Measurements from ENCODE around the gene AK2.

Gene AK2

DNA sequence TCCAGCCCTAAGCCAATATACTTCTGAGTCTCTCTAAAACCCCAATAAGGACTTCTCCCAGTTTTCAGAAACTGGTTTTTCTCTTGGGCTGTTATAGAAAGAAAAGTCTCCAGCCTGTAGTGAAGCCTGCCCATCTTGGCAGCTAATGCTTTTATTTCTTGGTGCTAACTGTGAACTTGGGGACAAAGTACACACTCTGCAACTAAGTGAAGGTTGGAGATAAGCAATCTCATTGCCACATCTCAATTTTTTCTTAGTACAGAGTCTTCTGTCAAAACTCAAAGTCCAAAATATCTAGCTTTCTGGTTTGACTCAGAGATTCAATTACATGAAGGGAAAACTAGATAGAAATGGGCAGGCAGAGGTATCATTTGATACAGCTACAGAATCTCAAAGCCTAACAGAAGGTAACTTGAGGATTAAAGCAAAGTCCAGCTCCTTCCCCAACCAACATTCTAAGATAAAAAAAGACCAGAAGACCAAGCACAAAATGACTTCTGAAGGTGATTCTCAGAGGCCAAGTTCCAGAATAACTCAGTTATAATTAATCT is 14.0 kb downstream of the AK2 start:
- ChIA-PET POLR2A (no interaction called here), CTCF (no interaction called here)
- DNase-seq (ENCODE audit: extremely low spot score): no peak
- TF ChIP-seq SP1 (IDR thresholded peaks at IDR 0.05) (no peak), FOXK2 (IDR thresholded peaks at IDR 0.05) (no peak), L3MBTL2 (conservative IDR thresholded peaks at IDR 0.05) (no peak), TARDBP (IDR thresholded peaks at IDR 0.05) (no peak), NFRKB (IDR thresholded peaks at IDR 0.05) (no peak), SUZ12 (IDR thresholded peaks at IDR 0.05) (no peak), FOXA1 (IDR thresholded peaks at IDR 0.05) (no peak)
- TF ChIP-seq, protein P1, sequence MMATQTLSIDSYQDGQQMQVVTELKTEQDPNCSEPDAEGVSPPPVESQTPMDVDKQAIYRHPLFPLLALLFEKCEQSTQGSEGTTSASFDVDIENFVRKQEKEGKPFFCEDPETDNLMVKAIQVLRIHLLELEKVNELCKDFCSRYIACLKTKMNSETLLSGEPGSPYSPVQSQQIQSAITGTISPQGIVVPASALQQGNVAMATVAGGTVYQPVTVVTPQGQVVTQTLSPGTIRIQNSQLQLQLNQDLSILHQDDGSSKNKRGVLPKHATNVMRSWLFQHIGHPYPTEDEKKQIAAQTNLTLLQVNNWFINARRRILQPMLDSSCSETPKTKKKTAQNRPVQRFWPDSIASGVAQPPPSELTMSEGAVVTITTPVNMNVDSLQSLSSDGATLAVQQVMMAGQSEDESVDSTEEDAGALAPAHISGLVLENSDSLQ (IDR thresholded peaks at IDR 0.05): no peak

DNA sequence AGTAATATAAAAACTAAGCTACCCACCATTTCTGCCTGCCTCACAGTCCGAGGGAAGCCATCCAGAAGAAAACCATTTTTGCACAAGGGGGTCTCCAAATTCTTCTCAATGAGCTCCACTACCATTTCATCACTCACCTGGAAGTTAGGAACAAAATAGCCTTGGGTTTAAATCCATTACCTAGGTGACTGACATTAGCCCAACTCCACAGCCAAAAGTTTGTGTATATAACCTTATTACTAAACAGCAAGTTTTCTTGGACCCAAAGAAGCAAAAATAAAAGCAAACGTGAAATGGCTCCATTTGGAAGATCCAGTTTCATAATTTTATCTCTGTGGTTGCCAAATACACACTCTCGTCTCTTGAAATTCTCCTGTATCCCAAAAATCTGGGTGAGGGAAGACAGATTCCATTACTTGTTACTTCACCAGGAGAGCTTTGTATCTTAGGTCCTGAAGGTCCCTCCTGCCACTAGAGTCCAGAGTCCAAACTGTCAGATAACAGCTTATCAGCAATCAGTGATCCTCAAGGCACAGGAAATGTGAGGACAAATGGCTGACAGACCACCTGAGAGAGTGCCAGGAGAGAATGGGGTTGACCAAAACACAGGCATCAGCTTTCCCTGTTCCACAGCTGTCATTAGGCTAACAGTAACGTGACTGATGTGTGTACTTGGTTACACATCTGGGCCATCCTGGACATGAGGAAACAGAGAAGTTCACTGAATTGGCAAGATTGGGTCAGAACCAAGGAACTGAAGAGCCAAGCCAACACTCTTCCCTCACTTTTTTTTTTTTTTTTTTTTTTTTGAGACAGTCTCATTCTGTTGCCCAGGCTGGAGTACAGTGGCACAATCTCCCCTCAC is 14.9 kb downstream of the AK2 start:
- ChIA-PET POLR2A (no interaction called here), CTCF (interaction anchor here (0.6 kb wide), 1 partner anchor 49 kb away, joined by 3 read pairs; no protein-coding TSS in a partner anchor)
- DNase-seq (ENCODE audit: extremely low spot score): no peak
- TF ChIP-seq FOXK2 (IDR thresholded peaks at IDR 0.05): no peak
- no peak for TF ChIP-seq SP1 (IDR thresholded peaks at IDR 0.05)
- no peak for TF ChIP-seq L3MBTL2 (conservative IDR thresholded peaks at IDR 0.05)
- no peak for TF ChIP-seq NFRKB (IDR thresholded peaks at IDR 0.05)

DNA sequence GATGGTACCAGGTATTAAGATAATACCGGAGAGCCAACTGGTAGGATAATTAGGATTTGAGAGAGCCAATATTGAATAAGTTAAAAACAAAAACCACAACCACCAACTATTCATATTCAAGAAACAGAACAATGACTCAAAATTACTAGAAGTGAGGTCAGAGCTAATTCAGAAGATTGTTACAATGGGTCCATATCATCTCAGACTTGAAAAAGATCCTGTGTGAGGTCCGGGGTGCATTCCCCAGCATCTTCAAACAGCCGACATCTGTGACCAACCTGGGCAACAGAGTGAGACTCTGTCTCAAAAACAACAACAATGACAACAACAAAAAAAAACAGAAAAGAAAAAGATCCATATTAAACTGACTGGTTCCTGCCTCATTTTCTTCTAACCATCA is 18.6 kb downstream of the AK2 start:
- CTCF ChIA-PET: no interaction called here
- POLR2A ChIA-PET: no interaction called here
- TF ChIP-seq ARNT (IDR thresholded peaks at IDR 0.05) (no peak), BHLHE40 (IDR thresholded peaks at IDR 0.05; ENCODE audit: borderline replicate concordance) (no peak), NFRKB (IDR thresholded peaks at IDR 0.05) (no peak), SP1 (IDR thresholded peaks at IDR 0.05) (no peak), HDGF (IDR thresholded peaks at IDR 0.05; ENCODE audit: borderline replicate concordance) (no peak), FOXA1 (IDR thresholded peaks at IDR 0.05) (no peak), CTBP1 (IDR thresholded peaks at IDR 0.05; ENCODE audit: borderline replicate concordance) (no peak), LEF1 (IDR thresholded peaks at IDR 0.05; ENCODE audit: borderline replicate concordance) (no peak), SUZ12 (IDR thresholded peaks at IDR 0.05) (no peak), ZNF384 (IDR thresholded peaks at IDR 0.05) (no peak), ELF4 (IDR thresholded peaks at IDR 0.05) (no peak)
- TF ChIP-seq, protein P1 (IDR thresholded peaks at IDR 0.05): no peak
- DNase-seq (ENCODE audit: extremely low spot score): no peak

DNA sequence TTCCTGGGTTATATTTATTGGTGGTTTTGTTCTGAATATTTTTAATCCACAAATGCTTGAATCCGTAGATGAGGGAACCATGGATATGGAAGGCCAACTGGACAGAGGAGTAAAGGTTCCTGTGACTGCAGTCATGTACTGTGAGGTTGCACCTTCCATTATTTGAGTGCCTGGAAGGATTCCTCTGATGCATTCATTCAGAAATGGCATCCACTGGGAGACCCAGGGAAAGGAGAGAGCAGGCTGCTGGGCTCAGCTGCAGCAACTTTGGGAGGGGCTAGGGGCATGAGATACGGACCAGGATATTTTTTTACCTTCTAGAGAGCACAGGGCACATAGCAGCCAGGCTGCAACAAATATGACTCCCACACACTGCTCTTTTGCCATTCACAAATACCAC is 19.5 kb downstream of the AK2 start:
- no peak for DNase-seq (ENCODE audit: extremely low spot score)
- CTCF ChIA-PET: no interaction called here
- TF ChIP-seq ARNT (IDR thresholded peaks at IDR 0.05): no peak
- TF ChIP-seq L3MBTL2 (conservative IDR thresholded peaks at IDR 0.05): no peak
- TF ChIP-seq SUZ12 (IDR thresholded peaks at IDR 0.05): no peak
- no peak for TF ChIP-seq FOXK2 (IDR thresholded peaks at IDR 0.05)
- TF ChIP-seq CTBP1 (IDR thresholded peaks at IDR 0.05; ENCODE audit: borderline replicate concordance): no peak
- TF ChIP-seq FOXM1 (IDR thresholded peaks at IDR 0.05; ENCODE audit: borderline replicate concordance): no peak
- no peak for TF ChIP-seq FOXA1 (IDR thresholded peaks at IDR 0.05)
- TF ChIP-seq ZNF384 (IDR thresholded peaks at IDR 0.05): no peak
- TF ChIP-seq BHLHE40 (IDR thresholded peaks at IDR 0.05; ENCODE audit: borderline replicate concordance): no peak
- no peak for TF ChIP-seq NFRKB (IDR thresholded peaks at IDR 0.05)
- no peak for TF ChIP-seq LEF1 (IDR thresholded peaks at IDR 0.05; ENCODE audit: borderline replicate concordance)
- TF ChIP-seq HDGF (IDR thresholded peaks at IDR 0.05; ENCODE audit: borderline replicate concordance): no peak
- POLR2A ChIA-PET: no interaction called here

DNA sequence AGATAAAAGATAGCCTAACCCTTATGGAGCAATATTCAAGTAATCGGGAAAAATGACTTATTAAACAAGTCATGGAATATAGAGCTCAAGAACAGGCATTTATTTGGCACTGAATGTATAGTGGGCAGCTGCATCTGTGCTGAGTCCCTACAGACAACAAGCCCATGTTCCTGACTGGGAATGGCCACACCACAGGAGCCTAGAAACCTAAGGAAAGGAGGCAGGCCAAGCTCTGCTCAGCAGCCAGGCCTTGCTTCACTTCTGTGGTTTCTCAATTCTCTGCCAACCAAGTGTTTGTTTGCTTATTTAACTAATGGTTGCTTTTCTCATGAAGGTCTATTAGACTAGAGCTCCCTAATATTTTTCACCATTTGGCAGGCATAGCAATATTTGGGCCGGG is 21.5 kb downstream of the AK2 start:
- CTCF ChIA-PET: no interaction called here
- no peak for DNase-seq (ENCODE audit: extremely low spot score)
- POLR2A ChIA-PET: interaction anchor here (0.9 to 1.1 kb wide), 2 partner anchors 12 to 16 kb away, joined by 3 to 4 read pairs; no protein-coding TSS in a partner anchor
- no peak for TF ChIP-seq HDGF (IDR thresholded peaks at IDR 0.05; ENCODE audit: borderline replicate concordance)
- TF ChIP-seq SP1 (IDR thresholded peaks at IDR 0.05): no peak

DNA sequence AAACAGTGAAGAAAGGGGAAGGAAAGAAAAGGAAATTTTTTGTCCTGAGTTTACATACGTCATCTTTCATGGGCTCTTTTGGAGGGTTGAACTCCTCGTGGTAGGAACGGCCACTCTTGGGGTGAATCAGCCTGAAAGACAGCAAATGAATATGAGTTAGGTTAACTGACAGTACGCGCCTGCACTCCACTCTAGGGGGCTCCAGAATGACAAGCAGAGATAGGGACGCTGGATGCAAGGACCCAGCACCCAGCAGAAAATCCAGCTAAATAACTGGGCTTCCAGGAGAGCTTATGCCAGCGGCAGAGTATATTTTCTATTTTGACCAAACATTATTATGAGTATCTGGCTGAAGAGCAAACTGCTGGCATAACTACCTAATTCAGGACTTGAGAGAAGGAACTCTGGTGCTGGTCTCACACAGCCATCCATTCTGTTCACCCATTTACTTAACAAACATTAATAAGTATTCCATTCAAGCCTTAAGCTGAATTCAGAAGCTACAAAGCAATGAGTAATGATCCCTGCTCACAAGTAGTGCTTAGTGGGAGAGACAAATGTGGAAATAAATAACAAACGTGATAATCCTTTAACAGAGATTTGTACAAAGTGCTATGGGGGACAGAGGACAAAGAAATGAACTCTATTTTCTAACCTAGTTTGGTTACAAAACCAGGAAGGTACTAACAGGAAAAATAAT is 22.1 kb downstream of the AK2 start:
- POLR2A ChIA-PET: interaction anchor here (0.9 to 1.1 kb wide), 2 partner anchors 13 to 16 kb away, joined by 3 to 4 read pairs; no protein-coding TSS in a partner anchor
- DNase-seq (ENCODE audit: extremely low spot score): no peak
- TF ChIP-seq NFRKB (IDR thresholded peaks at IDR 0.05) (no peak), ARNT (IDR thresholded peaks at IDR 0.05) (no peak), L3MBTL2 (conservative IDR thresholded peaks at IDR 0.05) (no peak), FOXM1 (IDR thresholded peaks at IDR 0.05; ENCODE audit: borderline replicate concordance) (no peak), HDGF (IDR thresholded peaks at IDR 0.05; ENCODE audit: borderline replicate concordance) (no peak), LEF1 (IDR thresholded peaks at IDR 0.05; ENCODE audit: borderline replicate concordance) (no peak), FOXK2 (IDR thresholded peaks at IDR 0.05) (no peak), SP1 (IDR thresholded peaks at IDR 0.05) (no peak), TARDBP (IDR thresholded peaks at IDR 0.05) (no peak), ELF4 (IDR thresholded peaks at IDR 0.05) (no peak)
- TF ChIP-seq, protein P1 (IDR thresholded peaks at IDR 0.05): no peak
- CTCF ChIA-PET: no interaction called here
